ENCODE results near the gene CHSY1.
A peak's percentile ranks its signal among the peaks of the same experiment; 100 is the strongest.

Gene CHSY1

DNA sequence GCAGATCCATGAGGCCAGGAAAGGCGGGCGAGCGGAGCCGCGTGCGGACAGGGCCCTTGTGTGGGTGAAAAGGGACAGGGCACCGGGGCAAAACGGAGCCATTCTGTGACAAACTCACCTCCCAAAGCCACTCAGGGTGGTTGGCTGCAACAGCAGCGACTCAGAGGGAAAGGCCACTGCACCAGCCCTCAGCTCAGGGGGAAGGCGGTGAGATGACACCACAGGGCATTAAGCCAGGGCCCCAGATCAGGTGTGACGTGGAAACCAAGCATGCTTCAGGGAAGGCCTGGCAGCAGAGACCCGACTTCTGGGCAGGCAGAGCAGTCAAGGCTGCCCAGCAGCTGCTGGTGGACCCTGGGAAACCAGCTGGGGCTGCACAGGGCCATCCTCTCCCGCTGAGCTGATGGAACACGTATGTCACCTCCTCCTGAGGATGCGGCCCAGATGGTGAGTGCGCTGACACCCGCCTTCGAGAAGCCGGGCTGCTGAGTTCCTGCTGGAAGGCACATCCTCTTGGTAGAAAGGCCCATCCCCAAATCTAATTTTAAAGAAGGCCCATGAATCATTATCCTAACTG lies 82.3 kb downstream of the CHSY1 start:
- DNase-seq = peak; percentile 9

DNA sequence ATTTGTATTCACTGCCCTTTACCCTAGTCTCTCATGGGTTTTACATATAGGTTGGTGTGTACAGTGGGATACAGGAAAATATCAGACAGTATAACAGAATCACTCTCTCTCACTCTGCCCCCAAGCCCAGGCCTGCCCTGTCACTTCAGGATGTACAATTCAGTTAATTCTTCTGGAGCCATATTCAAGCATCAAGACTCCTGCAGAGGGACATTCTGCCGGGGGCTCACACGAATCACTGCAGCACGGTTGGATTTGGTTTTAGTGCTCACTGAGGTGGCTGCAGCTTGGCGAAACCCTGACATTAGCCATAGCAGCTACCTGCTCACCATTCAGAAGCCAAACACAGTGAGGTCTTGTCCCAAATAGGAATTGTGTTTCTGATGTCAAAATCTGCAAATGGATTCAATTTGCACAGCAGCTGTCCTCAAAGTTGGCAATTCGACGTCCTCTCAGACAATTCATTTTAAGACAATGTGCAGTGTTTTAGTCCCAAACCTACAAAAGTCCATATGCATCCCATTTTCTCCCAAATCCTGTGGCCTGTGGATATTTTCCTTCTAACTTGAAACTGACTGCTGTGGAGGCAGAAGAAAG lies 82.9 kb downstream of the CHSY1 start:
- no peak for DNase-seq

DNA sequence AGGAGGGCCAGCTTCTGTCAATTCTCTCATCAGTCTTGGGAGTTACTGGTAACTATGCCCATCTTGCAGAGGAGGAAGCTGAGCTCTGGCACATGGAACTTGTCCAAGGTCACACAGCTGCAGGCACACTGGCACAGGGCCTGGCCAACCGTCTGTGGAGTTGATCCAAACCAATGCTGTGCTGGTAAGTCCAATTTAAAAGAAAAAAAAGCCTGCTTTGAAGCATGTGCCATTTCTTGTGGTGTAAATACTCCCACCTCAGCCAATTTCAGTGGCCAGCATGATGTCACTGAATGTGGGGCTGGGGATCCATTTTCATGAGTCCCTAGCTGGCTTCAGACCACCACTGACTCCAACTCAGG lies 83.4 kb downstream of the CHSY1 start:
- no peak for DNase-seq

DNA sequence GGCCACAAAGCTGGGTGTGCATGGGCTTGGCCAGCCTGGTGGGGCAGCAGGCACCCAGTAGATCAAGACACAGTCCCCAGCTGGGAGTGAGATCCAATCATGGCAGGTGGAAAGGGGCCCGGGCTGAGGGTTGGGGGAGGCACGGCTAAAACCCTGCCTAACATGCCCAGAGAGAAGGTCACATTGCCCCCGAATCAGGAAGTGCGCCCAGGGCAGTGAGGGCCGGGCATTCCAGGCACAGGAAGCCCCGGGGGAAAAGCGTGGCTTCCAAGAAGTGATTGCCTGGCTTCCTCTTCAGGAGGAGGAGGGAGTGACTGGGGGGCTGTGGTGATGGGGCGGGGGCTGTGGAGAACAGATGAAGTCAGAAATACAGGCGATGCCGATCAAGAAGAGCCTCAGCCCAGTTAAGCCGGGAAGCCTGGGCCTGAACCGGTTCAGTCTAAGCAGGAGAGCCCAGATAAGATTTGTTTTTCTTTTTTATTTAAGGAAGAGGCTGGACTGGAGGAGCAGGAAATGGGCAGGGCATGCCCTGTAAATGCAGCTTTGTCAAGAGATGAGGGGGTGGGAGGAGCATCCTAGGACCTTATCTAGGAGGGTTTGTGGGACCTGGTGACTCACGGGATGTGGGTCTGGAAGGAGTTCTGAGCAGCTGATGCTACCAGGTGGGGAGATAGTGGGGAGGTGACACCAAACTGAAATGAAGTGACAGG lies 83.9 kb downstream of the CHSY1 start:
- DNase-seq = no peak

DNA sequence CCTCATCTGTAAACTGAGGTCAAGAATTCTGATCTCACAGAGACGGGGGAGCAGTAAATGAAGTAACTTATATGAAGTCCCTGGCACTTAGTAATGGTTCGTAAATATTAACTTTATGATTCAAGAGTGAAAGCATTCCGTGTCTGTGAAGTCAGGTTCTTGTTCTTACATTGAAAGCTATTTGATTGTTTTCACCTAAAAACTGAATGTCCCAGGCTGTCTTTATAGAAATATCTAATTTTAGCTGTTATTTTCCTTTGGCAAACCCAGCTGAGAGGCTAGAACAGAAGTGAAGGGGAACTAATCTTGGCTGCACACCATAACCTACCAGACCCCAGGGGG lies 84.5 kb downstream of the CHSY1 start:
- no peak for DNase-seq

DNA sequence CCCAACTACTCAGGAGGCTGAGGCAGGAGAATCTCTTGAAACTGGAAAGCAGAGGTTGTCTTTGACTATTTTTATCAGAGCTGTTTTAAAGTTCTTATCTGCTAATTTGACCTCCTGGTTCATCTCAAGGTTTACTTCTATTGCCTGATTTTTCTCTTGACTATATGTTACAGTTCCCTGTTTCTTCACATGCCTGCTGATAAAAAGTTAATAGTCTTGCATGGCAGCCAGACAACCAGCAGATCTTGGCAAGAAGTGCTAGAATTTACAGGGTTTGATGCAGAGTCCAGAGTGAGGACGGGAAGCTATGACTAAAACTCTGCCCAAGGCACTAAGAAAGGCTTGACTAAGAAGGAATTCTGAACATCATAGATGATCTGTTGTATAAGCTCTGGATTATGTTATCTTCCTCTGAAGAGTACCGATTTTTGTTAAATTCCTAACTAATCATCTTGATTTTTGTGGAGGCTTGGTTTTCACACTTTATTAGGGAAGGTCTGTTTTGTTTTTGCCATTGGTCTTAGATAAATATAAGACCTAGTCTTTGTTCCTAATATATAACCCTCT lies 85.9 kb downstream of the CHSY1 start:
- DNase-seq = no peak

DNA sequence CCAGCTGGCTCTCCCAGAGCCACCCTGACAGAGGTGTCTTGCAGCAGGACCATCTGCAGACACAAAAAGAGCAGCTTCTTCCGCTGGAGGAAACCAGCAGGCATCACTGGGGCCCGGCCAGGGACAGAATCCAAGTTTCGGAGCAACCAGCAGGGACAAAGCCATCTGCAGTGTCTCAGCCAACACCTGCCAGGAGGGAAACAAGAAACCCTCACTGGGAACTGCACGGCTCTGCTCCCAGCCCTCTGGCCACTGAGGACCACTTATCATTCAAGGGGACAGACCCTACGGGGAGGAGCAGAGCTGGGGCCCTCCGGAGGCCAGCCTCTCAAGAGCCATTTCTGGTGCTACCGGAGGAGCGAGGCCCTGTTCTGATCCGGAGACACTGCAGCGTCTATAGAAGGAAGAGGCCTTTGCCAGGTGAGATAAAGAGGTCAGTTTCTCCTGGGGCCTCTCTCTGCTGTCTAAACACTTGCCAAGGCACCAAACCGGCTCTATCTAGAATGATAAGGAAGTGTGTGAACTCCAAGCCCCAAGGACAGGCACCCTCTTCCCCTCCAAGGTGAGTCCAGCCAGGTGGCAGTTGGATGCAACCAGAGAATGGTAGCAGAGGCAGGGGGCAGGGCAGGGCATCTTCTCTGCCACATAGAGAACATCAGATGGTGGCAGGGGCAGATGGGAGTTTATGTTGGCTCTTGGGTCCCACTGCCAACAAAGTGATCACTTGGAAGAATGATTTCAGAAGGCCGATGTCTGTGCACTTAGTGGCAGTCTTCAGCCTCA lies 89.0 kb downstream of the CHSY1 start:
- no peak for DNase-seq

DNA sequence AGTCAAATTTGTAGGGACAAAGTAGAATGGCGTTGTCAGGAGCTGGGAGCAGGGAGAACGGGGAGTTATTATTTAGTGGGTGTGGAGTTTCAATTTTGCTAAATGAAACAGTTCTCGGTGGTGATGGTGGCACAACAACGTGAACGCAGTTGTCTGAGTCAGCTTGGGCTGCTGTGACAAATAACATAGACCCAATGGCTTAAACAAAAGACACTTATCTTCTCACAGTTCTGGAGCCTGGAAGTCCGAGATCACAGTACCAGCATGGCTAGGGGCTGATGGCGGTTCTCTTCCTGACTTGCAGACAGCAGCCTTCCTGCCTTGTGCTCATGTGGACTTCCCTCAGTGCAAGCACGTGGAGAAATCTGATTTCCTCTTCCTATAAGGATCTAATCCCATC lies 90.2 kb downstream of the CHSY1 start:
- DNase-seq = peak; percentile 31

DNA sequence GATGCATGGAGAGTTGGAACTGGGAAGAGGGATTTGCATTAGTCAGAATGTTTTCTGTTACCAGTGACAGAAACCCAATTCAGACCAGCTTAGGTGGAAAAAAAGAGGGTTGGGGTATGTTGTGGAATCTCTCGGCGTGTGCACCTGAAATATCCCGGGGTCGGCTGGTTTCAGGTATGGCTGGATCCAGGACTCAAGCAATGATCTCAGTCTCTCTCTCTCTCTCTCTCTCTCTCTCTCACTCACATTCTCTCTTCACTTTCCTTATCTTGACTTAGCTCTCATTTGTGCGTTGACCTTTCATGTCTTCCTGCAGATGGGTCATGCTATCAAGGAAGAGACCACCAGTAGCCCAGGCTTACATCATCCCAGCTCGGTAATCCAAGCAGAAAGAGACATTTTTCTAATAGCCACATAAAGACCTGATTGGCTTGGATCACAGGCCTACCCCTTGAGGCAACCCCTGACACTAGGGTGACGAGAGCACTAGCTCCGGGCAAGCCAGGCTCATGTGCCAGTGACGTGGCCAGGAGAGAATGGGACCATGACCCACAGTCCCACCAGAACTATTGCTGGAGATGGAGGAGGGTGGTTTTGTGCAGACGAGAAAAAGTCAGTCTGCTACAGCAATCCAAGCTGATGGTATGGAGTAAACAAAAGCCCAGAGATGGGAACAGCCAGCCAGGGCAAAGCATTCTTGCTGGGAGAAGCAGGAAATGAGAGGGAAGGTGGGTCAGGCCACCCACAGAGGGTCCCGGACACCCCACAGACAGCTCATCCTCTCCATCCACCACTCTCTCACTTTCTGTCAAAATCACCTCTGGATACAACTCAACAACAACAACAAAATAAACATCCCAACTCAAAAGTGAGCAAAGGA lies 91.7 kb downstream of the CHSY1 start:
- no peak for DNase-seq

DNA sequence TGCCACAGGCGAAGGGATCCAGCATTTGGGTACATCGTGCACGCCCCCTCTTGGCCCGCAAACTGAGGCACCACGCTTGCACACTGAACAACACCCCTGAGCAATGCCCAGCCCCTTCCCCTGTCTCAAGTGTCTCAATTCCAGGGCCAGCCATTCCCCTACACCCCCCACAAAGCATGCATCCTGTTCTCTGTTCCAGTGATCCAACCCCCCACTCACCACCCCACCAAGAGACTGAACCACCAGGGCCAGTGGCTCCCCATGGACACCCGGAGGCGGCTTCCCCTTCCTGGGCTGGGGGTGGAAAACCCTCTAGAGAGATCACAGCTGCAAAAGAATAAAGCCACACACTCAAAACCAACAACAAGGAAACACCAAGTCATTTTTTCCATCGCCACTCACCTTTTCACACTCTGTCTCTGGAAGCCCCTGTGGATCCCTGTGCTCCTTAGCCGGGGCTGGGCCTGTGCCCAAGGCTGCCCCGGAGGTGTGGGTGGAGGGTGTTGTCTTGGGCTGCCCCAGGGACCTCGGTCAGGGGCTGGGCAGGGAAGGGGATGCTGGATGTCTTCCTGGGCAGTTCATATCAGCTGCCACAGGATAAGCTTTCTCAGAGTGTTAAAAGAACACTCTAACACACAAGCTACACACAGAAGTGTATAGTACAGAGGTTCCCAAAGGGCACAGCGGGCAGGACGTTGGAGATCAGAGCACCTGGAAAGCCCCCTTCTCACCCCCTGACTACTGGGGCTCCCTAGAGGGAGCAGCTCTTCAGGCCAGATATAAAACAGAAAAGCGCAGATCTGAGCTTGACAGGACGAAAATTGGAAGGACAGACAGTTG lies 92.5 kb downstream of the CHSY1 start:
- DNase-seq = no peak

DNA sequence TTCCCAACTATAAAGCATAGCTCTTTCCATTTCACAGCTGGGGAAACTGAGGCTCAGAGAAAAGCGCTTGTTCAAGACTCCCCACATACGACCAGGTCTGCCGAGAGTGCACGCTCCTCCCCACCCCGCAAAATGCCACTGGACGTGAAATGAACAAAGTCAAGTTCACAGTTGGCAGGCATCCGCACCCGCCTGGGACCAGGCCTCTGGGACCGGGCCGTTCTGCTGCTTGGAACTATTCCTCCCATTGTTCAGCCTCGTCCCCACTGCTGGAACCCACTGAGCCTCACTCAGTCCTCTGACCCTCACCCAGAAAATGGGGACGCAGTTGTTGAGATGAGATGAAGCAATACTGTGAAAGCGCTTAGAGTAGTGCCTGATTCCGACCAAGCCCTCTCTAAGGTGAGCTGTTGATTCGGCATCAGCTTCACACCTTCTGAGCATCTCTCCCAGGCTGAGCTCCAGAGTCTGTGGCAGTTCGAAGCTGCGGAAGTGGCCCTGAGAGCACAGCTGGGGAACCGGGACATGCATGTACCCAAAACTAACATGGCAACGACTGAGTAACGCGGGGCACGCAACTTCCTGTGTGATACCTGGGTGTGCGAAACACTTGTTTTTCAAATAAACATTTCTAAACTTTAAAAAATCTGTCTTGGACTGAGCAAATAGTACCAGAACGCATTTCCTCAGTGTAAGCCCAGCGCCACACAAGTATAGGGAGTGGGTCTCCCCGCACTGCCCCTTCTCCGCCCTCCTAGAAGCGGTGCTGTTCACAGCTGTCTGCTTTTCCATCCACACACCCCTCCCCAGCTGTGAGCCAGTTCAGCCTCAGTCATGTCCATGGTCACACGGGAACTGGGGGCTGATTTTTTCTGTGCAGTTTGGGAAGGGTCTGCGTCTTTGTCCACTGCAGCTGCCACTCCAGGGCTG lies 93.4 kb downstream of the CHSY1 start:
- no peak for DNase-seq

DNA sequence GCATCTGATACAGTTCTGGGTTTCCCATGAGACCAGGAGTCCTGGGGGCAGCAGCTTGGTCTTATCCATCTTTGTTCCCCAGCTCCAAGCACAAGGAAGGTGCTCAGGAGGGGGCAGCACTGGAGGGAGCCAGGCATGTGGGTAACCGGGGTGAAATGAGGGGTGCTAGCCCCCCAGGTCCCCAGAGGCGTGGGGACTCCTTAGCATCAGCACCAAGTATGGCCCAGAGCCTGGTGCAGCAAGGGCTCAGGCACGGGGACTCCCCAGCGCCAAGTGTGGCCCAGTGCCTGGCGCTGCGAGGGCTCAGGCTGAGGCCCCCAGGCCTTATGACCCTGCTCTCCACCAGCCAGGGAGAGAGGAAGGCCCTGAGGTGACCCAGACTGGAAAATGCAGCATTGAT lies 94.1 kb downstream of the CHSY1 start:
- DNase-seq = no peak

DNA sequence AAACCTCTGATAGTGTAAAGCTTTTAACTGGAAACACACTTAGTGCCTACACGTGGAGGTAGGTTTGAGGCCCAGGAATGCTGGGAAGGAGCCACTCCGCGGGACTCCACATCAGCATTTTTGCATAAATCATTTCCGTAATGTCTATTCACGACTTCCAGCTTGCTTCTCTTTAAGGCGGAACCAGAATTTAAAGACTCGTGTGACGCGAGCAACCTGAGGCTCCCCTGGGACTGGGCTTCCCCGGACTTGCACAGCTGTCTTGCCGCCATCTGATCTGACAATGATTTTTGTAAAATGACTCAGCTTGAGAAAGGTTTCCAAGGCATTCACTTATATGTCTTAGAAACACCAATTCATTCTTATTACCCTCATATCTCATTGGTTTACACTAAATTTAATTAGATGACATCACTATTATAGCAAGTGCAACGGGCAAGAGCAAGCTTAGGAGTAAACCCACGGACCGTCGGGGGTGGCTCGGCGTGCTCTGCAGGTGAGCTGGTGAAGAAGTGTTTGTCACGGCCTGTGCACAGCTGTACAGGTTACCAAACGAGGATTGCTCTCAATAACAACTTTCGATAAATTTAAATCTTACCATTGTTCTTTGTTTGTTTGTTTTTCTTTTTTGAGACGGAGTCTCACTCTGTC lies 95.2 kb downstream of the CHSY1 start:
- DNase-seq = peak; percentile 58

DNA sequence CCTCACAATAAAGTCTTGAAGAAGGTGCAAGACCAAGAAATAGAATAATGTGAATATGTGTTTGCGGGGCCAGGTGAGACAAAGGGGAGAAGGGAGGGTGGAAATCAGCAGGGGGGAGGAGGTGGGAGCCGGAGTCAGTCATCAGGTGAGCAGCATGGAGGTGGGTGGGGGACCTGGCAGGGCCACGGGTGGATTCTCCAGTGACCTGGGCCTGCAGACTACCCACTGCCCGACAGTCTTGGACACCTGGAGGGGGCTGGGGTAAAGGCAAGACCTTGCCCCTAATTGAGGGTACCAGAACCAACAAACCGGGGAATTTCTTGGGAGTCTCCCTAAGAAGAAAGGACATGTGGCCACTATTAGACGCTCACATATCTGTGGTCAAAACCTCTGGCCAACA lies 95.8 kb downstream of the CHSY1 start:
- no peak for DNase-seq

DNA sequence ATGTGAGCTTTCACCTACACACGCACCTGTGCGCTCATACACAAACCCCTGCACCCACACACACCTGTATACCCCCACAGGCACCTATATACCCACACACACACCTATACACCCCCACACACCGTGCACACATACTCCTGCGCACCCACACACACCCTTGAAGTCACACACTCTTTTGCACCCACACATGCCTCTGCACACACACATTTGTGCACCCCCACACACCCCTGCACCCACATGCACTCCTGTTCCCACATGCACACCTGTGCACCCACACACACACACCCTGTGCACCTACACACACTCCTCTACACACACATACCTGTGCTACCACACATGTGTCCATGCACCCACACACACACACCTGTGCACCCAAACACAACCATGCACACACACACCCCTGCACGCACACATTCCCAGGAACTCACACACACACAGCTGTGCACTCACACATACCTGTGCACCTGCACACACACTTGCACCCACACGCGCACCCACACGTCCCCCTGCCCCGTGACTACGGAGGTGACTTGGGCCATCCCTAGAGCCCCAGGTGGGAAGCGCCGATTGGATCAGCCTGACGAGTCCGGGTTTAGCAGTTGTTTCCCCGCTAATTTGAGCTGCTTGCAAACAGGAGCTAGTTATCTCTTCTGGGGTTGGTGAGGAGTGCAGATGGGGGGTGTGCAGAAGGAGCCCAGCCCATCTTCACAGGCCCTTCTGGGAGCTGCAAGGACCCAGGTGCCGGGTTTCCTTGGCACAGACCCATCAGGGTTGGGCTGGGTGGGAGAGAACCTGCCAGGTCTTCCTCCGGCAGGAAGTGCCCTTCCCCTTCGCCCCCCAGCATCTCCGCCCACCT lies 97.8 kb downstream of the CHSY1 start:
- no peak for DNase-seq

DNA sequence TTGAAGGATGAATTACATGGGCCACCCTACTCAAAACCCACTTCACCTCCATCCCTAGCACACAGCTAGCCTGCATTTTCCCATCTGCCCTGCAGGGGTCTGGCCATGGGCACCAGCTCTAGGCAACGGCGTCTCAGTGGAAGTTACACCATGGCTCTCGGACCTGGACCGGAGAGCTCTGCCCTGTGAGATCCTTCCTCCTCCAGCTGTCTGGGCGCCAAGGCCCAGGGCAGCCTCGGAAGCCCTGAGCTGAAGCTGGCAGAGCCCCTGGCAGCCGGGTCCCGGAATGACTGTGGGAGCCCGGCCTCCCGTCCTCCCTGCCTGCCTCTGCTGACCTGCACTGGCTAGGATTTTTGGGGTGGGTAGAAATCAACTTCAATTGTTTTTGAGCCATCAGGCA lies 98.9 kb downstream of the CHSY1 start:
- DNase-seq = peak; percentile 59

DNA sequence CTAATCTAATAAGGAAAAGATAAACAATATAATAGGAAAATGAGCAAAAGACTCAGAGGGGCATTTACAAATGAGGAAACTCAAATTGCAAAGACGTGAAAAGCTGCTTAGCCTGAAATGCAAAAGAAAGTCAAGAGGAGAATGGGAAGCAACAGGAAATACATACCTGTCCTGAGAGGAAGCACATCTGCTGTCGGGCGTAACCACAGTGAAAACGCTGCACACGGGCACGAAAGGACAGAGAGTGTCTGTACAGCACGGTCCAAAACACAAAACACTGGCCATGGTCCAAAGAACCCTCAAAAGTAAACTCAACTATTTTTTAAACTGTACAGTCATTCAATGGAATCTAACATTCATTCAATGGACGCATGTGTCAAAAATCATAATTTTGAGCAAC lies 100.6 kb downstream of the CHSY1 start:
- no peak for DNase-seq

DNA sequence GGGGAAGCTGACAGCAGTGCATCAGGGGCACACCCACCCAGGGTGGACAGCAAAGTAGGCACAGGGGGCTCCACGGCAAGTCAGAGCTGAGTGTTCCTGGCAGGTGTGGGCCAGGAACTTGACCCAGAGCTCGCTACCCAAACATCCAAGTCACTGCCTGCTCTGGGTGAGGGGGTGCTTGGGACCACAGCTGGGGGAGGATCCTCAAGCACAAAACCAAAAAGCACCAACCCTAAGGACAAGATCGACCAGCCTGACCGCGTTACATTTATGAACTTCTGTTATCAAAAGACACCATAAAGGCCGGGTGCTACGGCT lies 101.2 kb downstream of the CHSY1 start:
- DNase-seq = no peak

Measured in NCI-H82 (cell line).